A673 (cell line): Measurements from ENCODE around the gene SIRT7.

Experiments
- EZH2 ChIP-seq: fragments of 200-600 bp; sonication (generic); IDR thresholded peaks from 2 replicates; pipeline ENCODE4 v1.6.1; 2017; ENCODE audit warnings: borderline replicate concordance, low read depth, mild to moderate bottlenecking, mixed read lengths, antibody characterized with exemption, low read length; ENCODE audit not compliant: poor library complexity, severe bottlenecking
- TF ChIP-seq, protein P1 (sequence below): fragments of 300-800, 200-600 bp; sonication (generic); conservative IDR thresholded peaks from 2 replicates; pipeline ENCODE4 v1.5.1; 2017; ENCODE audit warnings: low read depth, mild to moderate bottlenecking, antibody characterized with exemption, low read length, moderate library complexity, mixed read lengths

DNA sequence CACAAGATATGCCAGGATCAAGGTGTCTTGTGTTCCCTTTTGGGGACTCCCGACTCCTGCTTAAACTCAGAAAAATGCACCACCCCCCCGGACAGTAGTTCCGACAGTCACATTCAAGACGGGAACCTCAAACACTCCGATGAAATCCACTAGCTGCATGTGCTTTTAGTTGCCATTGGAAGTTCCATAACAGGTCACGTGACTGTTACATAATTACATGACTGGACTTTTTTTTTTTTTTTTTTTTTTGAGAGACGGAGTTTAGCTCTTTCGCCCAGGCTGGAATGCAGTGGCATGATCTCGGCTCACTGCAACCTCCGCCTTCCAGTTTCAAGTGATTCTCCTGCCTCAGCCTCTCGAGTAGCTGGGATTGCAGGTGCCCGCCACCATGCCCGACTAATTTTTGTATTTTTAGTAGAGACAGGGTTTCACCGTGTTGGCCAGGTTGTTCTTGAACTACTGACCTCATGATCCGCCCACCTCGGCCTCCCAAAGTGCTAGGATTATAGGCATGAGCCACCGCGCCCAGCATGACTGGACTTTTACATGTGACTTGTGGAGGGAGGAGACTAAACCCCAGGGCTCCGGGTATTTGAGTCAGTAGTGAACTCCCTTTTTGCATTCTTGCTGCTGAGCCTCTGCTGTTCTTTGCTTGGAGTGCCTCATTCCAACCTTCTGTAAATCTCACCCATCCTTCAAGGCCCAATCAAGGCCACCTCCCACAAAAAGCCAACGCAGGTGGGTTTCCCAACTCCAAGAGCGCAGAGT lies 1.6 kb downstream of the SIRT7 start:
- TF ChIP-seq EZH2 = no peak
- TF ChIP-seq, protein P1, sequence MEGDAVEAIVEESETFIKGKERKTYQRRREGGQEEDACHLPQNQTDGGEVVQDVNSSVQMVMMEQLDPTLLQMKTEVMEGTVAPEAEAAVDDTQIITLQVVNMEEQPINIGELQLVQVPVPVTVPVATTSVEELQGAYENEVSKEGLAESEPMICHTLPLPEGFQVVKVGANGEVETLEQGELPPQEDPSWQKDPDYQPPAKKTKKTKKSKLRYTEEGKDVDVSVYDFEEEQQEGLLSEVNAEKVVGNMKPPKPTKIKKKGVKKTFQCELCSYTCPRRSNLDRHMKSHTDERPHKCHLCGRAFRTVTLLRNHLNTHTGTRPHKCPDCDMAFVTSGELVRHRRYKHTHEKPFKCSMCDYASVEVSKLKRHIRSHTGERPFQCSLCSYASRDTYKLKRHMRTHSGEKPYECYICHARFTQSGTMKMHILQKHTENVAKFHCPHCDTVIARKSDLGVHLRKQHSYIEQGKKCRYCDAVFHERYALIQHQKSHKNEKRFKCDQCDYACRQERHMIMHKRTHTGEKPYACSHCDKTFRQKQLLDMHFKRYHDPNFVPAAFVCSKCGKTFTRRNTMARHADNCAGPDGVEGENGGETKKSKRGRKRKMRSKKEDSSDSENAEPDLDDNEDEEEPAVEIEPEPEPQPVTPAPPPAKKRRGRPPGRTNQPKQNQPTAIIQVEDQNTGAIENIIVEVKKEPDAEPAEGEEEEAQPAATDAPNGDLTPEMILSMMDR = no peak
